Measurements from ENCODE around the gene KLRC4. TPM values are rescaled to one million over a fixed set of nuclear protein-coding genes. Genes with fewer than 3 reads are reported as not detected.
"Not testable (repeated sequence)": the region's sequence is repeated elsewhere in the genome, so short reads cannot be mapped to it uniquely, and the experiment has no call there.

The KLRC4 gene
- total RNA-seq, 6 donors from 2014 or later = 0.51 to 4.2 (median 3.0) TPM; not detected in 1

GRCh38 chr12:10374624-10375018, 34.9 kb downstream of the KLRC4 start:
- no peak for DNase-seq
- TF ChIP-seq EP300 (IDR thresholded peaks at IDR 0.05) = no peak
- no peak for TF ChIP-seq POLR2A (IDR thresholded peaks at IDR 0.05)
- TF ChIP-seq POLR2AphosphoS5 (IDR thresholded peaks at IDR 0.05) = no peak
- 87 to 90% methylated on average over 3 of the region's 3 CpGs for WGBS, 2 donors
- no peak overlapping the region for H3K4me3 ChIP-seq
- H3K9me3 ChIP-seq = no peaks in the 10 kb centered on the region
- H3K27ac ChIP-seq = no peak overlapping the region
- no peaks in the 10 kb centered on the region for H3K36me3 ChIP-seq
- peaks cover 3 to 18% (median 10%) of the 10 kb centered on the region in 4 donors for H3K4me1 ChIP-seq
- no peaks in the 10 kb centered on the region for H3K27me3 ChIP-seq
- no peak for ATAC-seq (ENCODE audit: low FRiP score in 2 of 2)

GRCh38 chr12:10372559-10372958, 37.0 kb downstream of the KLRC4 start:
- WGBS, 2 donors = 28 to 31% methylated on average over 1 of the region's 1 CpG
- H3K27me3 ChIP-seq = no peaks in the 10 kb centered on the region
- no peaks in the 10 kb centered on the region for H3K9me3 ChIP-seq
- TF ChIP-seq POLR2A (IDR thresholded peaks at IDR 0.05) (no peak), EP300 (IDR thresholded peaks at IDR 0.05) (no peak), POLR2AphosphoS5 (IDR thresholded peaks at IDR 0.05) (no peak), CTCF (IDR thresholded peaks at IDR 0.05) (no peak)
- H3K36me3 ChIP-seq = no peaks in the 10 kb centered on the region
- ATAC-seq (ENCODE audit: low FRiP score in 2 of 2) (peak in 1 of 2 donors; percentile 72), DNase-seq (peak in 1 of 2 donors; percentile 53)
- no peak overlapping the region for H3K4me3 ChIP-seq
- H3K4me1 ChIP-seq = peaks cover 3 to 18% (median 10%) of the 10 kb centered on the region in 4 donors
- H3K27ac ChIP-seq = peak overlapping the region in 1 of 4 donors; percentile 54

GRCh38 chr12:10371893-10372535, 37.5 kb downstream of the KLRC4 start:
- DNase-seq; H3K36me3 ChIP-seq; ATAC-seq (ENCODE audit: low FRiP score in 2 of 2); H3K27me3 ChIP-seq; H3K4me3 ChIP-seq; H3K9me3 ChIP-seq: not testable (repeated sequence)
- H3K4me1 ChIP-seq = peaks cover 4 to 18% (median 12%) of the 10 kb centered on the region in 4 donors
- WGBS, 2 donors = 45 to 48% methylated on average over 6 of the region's 6 CpGs
- H3K27ac ChIP-seq = peak overlapping the region in 1 of 4 donors; percentile 54

GRCh38 chr12:10369557-10370415, 39.8 kb downstream of the KLRC4 start:
- 87 to 90% methylated on average over 8 of the region's 8 CpGs for WGBS, 2 donors
- Histone ChIP-seq H3K27ac (peak overlapping the region in 1 of 4 donors; percentile 25), H3K4me3 (no peak overlapping the region), H3K9me3 (no peaks in the 10 kb centered on the region), H3K4me1 (peaks cover 18 to 31% (median 25%) of the 10 kb centered on the region in 4 donors), H3K27me3 (no peaks in the 10 kb centered on the region), H3K36me3 (no peaks in the 10 kb centered on the region)
- DNase-seq = no peak
- TF ChIP-seq EP300 (IDR thresholded peaks at IDR 0.05) (no peak), CTCF (IDR thresholded peaks at IDR 0.05) (no peak), POLR2A (IDR thresholded peaks at IDR 0.05) (no peak), POLR2AphosphoS5 (IDR thresholded peaks at IDR 0.05) (no peak)
- ATAC-seq (ENCODE audit: low FRiP score in 2 of 2) = no peak

- WGBS, 2 donors = 88 to 92% methylated on average over 10 of the region's 10 CpGs
- Histone ChIP-seq H3K27me3 (no peaks in the 10 kb centered on the region), H3K36me3 (no peaks in the 10 kb centered on the region), H3K4me1 (peaks cover 18 to 39% (median 25%) of the 10 kb centered on the region in 4 donors), H3K9me3 (no peaks in the 10 kb centered on the region), H3K4me3 (no peak overlapping the region), H3K27ac (peak overlapping the region in 2 of 4 donors; percentile 13 to 42)
- ATAC-seq (ENCODE audit: low FRiP score in 2 of 2) (no peak), DNase-seq (peak in 1 of 2 donors; percentile 67)
- TF ChIP-seq POLR2AphosphoS5 (IDR thresholded peaks at IDR 0.05) = no peak
- TF ChIP-seq CTCF (IDR thresholded peaks at IDR 0.05) = no peak
- no peak for TF ChIP-seq POLR2A (IDR thresholded peaks at IDR 0.05)
- no peak for TF ChIP-seq EP300 (IDR thresholded peaks at IDR 0.05)
Measured at GRCh38 chr12:10368206-10369171, 41.1 kb downstream of the KLRC4 start.

- H3K9me3 ChIP-seq; H3K36me3 ChIP-seq; DNase-seq; ATAC-seq (ENCODE audit: low FRiP score in 2 of 2); H3K27me3 ChIP-seq; H3K4me3 ChIP-seq: not testable (repeated sequence)
- WGBS, 2 donors = 73% methylated on average over 4 of the region's 4 CpGs
- Histone ChIP-seq H3K27ac (peak overlapping the region in 2 of 4 donors; percentile 34 to 95), H3K4me1 (peaks cover 20 to 42% (median 26%) of the 10 kb centered on the region in 4 donors)
Measured at GRCh38 chr12:10367714-10368113, 41.8 kb downstream of the KLRC4 start.
